GM20000 (cell line): ENCODE data around the gene LRRC7.

Source experiments
- DNase-seq: peaks from one replicate; pipeline ENCODE4 v3.0.0; 2012; ENCODE audit warnings: low spot score
- CTCF ChIP-seq: IDR thresholded peaks from 2 replicates; pipeline ENCODE4 v1.5.1; 2012; ENCODE audit warnings: mild to moderate bottlenecking, control low read depth; ENCODE audit errors: extremely low read depth, missing control alignments

LRRC7 gene

GRCh38 chr1:69688193-69688592 is 120.5 kb downstream of the LRRC7 start:
- no peak for DNase-seq
- no peak for TF ChIP-seq CTCF

DNA sequence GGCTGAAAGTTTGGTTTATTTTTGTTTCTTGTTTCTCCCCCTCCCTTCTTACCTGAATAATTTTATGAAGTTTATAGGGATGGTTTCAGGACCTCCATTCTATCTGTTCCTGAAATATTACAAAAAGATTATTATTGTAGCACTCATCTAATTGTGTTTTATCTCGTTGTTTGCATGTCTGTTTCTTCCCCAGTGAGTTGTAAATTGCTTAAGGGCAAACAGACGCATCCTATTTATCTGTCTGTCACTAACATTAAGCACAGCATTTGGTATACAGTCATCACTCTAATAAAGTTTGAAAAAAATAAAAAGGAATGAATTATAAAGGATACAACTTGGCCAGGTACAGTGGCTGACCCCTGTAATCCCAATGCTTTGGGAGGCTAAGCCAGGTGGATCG is 123.5 kb downstream of the LRRC7 start:
- DNase-seq: no peak
- TF ChIP-seq CTCF: no peak

GRCh38 chr1:69693921-69694675 is 126.4 kb downstream of the LRRC7 start:
- DNase-seq: no peak
- no peak for TF ChIP-seq CTCF

DNA sequence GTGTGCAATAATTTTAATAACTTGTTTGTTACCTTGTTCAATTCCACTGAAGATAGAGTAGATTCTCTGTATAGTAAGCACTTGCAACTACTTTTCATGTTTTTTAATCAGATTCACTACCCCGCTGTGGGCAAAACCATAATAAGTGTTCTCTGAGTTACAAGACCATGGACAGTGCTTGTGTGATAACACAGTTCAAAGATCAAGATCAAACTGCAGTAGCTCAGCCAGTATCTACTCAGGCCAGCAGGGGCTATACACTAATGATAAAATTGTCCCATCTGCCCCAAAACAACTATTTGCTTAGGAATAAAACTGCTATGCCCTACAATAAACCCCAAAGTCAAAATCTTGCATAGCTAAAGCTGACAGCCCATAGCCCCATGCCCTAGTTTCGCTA is 129.6 kb downstream of the LRRC7 start:
- DNase-seq: no peak
- no peak for TF ChIP-seq CTCF

DNA sequence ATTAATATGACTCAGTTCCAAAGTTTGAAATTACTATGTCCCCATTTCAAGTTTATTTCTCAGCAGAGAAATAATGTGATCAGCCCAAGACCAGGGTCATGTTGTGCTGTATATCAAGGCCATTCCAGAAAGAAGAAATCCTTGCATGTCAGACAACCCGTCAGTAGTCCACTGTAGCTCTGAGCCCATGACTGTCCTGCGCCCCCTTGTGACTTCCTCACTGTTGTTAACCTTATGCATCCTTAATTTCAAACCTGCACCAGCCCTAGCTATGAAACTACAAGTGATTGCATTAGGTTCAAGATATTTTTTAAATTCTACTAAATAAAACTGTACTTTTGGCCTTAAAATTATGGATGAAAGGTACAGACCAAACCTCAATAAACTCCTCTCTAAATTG is 133.0 kb downstream of the LRRC7 start:
- no peak for DNase-seq
- TF ChIP-seq CTCF: no peak

DNA sequence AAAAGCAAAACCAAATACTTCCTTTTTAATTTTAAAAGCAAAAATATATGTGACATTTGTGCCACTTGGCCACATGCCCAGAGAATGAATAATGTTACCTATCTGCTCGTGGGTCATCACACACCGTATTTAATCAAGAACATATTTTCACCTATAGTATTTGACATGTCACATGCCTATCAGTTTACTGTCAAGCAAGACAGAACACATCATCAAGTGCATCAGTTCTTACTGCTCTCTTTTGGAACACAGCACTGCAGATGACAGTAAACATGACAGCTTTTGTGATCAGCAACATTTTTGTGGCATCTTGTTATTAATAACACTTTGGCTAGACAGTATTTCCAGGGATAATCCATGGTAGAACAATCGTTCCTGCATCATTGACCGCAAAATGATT is 134.4 kb downstream of the LRRC7 start:
- TF ChIP-seq CTCF: no peak
- DNase-seq: no peak

DNA sequence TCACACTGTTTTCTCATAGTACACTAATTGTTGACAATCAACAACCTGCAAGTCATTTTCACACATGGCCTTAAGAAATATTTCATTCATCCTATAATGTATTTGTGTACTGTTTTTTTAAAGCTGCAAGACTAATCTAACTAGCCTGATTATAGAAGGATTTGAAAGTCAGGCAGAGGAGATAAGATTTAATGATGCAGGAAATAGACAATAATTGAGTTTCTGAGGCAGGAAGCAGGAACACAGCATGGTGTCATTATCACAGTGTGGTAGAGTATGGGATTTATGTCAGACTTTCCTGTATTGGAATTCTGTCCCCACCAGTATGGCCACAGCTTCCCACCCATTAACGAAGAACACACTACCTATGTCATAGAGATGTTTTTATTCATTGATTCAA is 138.8 kb downstream of the LRRC7 start:
- no peak for TF ChIP-seq CTCF
- DNase-seq: no peak
